K562 treated with DMSO at 1 percent for 4 hours (cell line): ENCODE measurements around the gene PRR35. TPM values are rescaled to one million over a fixed set of nuclear protein-coding genes. Genes with fewer than 3 reads are reported as not detected.

Experiments
- total RNA-seq: library from RNA; unstranded; fragments of 300-600 nt; gene quantifications from 2 replicates; pipeline ENCODE4 v1.2.3, GENCODE V29; 2022; ENCODE audit not compliant: insufficient read depth

Gene PRR35
- not detected in 2 replicates for total RNA-seq

DNA sequence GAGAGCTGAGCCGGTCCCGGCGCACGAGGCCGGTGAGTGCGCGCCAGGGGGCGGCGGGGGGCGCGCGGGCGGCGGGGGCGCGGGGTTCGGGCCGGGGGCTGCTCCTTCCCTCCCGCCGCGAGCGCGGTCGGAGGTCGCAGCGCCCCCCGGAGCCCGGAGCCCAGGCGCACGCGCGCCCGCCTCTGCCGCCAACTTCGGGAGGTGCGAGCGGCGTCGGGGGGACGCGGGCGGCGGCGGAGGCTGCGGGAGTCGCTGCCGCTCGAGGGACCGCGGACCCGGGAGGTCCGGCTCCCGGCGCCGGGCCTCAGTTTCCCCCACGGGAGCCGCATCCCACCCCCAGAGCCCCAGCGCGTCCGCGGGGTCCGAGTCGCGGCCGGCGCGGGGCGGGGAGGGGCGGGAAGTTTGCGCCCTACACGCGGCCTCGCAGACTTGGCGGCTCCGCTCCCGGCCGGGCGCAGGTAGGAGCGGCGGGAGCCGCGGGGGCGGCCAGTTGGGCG is at the start of gene PRR35:
Gene PRR35, plus strand, starts transcription at position 191 of the 497 bp plus-strand sequence. CDS start 2,901 bp downstream, outside the sequence.

DNA sequence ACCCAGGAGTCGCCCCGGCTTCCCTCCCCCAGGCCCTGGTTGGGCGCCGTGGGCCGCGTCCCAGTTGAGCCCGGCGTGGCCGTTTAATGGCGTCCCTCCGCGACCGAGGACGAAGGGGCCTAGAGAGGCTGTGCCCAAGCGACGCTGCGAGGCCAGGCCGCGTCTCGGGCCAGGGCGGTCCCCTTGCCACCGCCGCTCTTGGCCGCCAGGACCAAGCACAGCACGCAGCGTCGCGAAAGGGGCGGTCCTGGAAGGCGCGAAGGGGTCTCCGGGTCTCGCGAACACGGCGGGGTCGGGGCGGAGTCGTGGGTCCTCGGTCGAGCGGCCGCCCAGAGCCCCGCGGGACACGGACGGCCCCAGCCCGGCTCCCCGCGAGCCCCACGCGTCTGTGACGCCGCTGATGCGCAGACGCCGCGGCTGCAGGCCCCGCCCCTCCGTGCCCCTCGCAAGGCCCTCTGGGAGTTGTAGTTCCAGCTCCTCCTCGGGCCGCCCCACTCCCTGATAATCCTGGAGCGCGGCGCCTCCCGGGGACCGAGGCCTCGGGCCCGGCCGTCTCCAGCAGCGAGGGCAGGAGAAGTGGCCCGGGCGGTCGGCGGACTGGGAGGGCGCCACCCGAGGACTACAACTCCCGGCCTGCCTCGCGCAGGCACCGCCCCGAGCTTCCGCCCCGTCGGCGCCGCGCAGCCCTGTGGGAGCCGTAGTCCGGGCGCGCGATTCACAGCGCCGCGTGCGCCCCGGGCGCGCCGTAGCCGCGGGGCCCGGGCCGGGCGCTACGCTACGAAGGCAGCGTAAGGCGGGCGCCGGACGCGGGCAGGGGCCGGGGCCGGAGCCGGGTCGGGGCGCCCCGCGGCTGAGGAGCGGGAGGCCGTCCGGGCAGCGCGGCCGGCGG is 32.9 kb upstream of the PRR35 start, which contains the start of gene CAPN15:
Gene CAPN15, plus strand, starts transcription at position 698 of the 889 bp plus-strand sequence. CDS start 19,127 bp downstream, outside the sequence.

DNA sequence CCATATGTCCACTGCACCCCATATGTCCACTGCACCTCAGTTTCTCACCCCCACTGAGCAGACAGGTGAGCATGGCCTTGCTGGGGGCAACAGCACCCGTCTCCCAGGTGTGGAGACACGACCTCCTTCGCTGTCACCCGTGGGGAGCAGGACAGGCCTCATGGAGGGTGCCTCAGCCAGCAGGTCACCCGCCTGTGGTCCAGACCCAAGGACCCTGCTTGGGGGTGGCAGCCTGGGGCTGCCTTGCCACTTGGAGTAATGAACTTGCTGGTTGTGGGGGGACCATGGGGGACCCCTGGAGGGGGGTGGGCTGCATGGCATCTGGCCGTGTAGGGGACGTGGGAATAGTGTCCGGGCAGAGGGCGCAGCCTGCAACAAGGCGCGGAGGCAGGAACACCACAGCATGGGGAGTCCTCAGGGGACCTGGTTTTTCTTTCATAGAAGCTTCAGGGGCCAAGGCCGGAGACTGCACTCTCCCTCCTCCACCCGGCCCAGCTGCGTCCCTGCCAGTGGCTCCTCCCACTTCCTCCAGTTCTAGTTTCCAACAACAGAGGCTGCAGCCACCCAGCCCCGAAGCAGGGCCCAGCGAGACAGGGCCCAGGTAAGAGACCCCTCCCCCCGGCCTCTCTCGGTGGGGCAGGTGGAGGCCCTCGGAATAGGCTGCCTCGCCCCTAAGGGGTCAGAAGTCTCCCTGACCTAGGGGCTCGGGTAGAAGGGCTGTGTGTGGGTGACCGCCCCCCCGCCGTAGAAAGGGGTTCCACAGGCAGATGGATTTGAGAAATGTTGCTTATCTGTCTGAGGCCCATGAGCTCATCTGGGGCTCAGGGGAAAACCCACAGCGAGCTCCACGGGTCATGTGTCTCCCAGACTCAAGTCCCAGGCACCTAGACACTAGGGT is 6.5 kb downstream of the PRR35 start, which contains the start of gene NHLRC4:
Gene NHLRC4, plus strand, starts transcription at position 531 of the 898 bp plus-strand sequence. CDS start 1,043 bp downstream, outside the sequence.

DNA sequence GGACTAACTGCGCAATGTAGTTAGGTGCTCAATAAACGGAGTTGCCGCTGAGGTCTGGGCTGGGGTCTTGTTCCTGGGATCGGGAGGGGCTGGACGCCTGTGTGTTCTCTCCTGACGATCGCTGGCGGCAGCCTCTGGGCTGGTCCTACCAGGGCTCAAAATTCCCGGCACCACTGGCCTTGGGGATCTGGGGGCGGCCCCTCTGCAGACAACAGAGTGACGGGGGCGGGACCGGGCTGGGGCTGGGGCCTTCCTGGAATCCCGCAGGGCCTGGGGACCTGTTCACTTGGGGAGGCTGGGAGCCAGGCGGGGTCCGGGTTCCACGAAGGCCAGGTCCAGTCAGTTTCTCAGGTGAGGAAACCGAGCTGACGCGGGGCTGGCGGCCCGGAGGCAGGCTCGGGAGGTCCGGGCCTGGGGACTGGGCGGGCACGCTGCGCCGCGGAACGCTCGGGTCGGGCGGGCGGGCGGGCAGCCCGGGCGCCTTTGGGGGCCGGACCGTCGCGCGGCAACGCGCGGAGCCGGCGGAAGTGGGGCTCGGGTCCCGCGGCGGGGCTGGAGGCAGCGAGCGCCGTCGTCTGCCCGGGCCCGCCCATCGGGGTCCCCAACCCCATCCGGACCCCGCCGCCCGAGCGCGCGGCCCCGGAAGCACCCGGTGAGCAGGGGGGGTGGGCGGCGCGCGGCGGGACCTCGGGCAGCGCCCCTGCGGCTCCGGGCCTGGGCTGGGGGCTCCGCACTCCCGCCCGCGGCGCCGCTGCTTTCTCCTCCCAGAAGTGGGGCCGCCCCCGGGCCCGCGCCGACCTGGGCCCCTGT is 9.5 kb downstream of the PRR35 start, which contains the start of gene PIGQ:
Gene PIGQ, plus strand, starts transcription at position 524 of the 810 bp plus-strand sequence. CDS start 4,107 bp downstream, outside the sequence.

DNA sequence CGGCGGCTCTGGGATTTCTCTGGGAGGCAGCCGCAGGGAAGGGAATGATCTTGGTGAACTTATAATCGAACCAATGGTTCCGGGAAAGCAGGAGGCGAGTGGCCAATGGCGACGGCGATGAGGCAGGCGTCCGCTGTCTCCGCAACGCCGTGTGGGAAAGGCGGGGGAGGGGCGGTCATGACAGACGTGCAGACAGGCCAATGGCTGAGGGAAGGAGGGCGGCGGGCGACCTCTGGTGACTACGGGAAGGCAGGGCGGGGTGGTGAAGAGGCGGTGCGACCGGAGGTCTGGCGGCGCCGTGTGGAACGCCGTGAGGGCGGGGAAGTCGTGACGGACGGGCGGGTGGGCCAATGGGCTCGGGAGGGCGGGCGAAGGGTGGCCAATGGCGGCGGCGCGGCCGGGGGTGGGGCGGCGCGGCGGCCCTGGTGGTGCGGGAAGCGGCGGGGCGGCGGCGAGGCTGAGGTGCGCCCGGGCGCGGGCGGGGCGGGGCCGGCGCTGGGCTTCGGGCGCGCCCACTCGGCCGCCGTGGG is 29.5 kb downstream of the PRR35 start, which contains the start of gene RAB40C:
Gene RAB40C, plus strand, starts transcription at position 409 of the 530 bp plus-strand sequence. CDS start 226 bp downstream, outside the sequence.

Other genes with a start within 250 kb of the PRR35 start
- 34.9 and 37.3 TPM in 2 replicates for gene AXIN1, start 207.7 kb upstream of the PRR35 start, total RNA-seq
- gene MRPL28, start 189.9 kb upstream of the PRR35 start, total RNA-seq, result 104 and 108 TPM in 2 replicates
- 102 and 116 TPM in 2 replicates for gene PGAP6, start 178.4 kb upstream of the PRR35 start, total RNA-seq
- gene NME4, start 163.2 kb upstream of the PRR35 start, total RNA-seq, result 226 and 252 TPM in 2 replicates
- 33.8 and 38.1 TPM in 2 replicates for gene DECR2, start 158.5 kb upstream of the PRR35 start, total RNA-seq
- 10.8 and 10.9 TPM in 2 replicates for gene RAB11FIP3, start 134.7 kb upstream of the PRR35 start, total RNA-seq
- gene CAPN15, start 32.7 kb upstream of the PRR35 start, total RNA-seq, result 55.1 and 67.7 TPM in 2 replicates
- gene NHLRC4, start 6.6 kb downstream of the PRR35 start, total RNA-seq, result 4.3 and 5.8 TPM in 2 replicates
- gene PIGQ, start 9.6 kb downstream of the PRR35 start, total RNA-seq, result 36.7 and 38.3 TPM in 2 replicates
- 25.1 and 27.0 TPM in 2 replicates for gene RAB40C, start 29.7 kb downstream of the PRR35 start, total RNA-seq
- 8.4 and 9.7 TPM in 2 replicates for gene WFIKKN1, start 70.6 kb downstream of the PRR35 start, total RNA-seq
- gene METTL26, start 75.9 kb downstream of the PRR35 start, total RNA-seq, result 176 and 186 TPM in 2 replicates
- 83.7 and 110 TPM in 2 replicates for gene MCRIP2, start 81.4 kb downstream of the PRR35 start, total RNA-seq
- 3.4 and 4.8 TPM in 2 replicates for gene WDR90, start 89.0 kb downstream of the PRR35 start, total RNA-seq
- gene RHOT2, start 107.7 kb downstream of the PRR35 start, total RNA-seq, result 128 and 154 TPM in 2 replicates
- 2.8 and 4.2 TPM in 2 replicates for gene RHBDL1, start 115.3 kb downstream of the PRR35 start, total RNA-seq
- gene STUB1, start 120.0 kb downstream of the PRR35 start, total RNA-seq, result 129 and 139 TPM in 2 replicates
- gene JMJD8, start 123.9 kb downstream of the PRR35 start, total RNA-seq, result 88.7 and 91.8 TPM in 2 replicates
- gene WDR24, start 130.0 kb downstream of the PRR35 start, total RNA-seq, result 19.6 and 21.8 TPM in 2 replicates
- 3.4 and 6.3 TPM in 2 replicates for gene FBXL16, start 145.4 kb downstream of the PRR35 start, total RNA-seq
- 21.4 and 37.4 TPM in 2 replicates for gene METRN, start 154.7 kb downstream of the PRR35 start, total RNA-seq
- 56.5 and 66.4 TPM in 2 replicates for gene ANTKMT, start 160.8 kb downstream of the PRR35 start, total RNA-seq
- 0.51 and 1.4 TPM in 2 replicates for gene CCDC78, start 166.0 kb downstream of the PRR35 start, total RNA-seq
- 30.6 and 31.8 TPM in 2 replicates for gene HAGHL, start 166.7 kb downstream of the PRR35 start, total RNA-seq
- 26.1 and 31.9 TPM in 2 replicates for gene CIAO3, start 180.6 kb downstream of the PRR35 start, total RNA-seq
- not detected in 2 replicates for gene MSLN, start 200.3 kb downstream of the PRR35 start, total RNA-seq
- 45.1 and 50.9 TPM in 2 replicates for gene RPUSD1, start 228.0 kb downstream of the PRR35 start, total RNA-seq
- 25.9 and 26.9 TPM in 2 replicates for gene CHTF18, start 228.2 kb downstream of the PRR35 start, total RNA-seq
- gene GNG13, start 240.3 kb downstream of the PRR35 start, total RNA-seq, result not detected in 2 replicates